CD14-positive monocyte (primary cell): ENCODE data around the gene ALDH5A1. TPM values are rescaled to one million over a fixed set of nuclear protein-coding genes. Genes with fewer than 3 reads are reported as not detected.

Experiments used
- DNase-seq, 3 donors: peaks; one replicate each; pipeline ENCODE4 v3.0.0-alpha.2; 2011 to 2022
- H2AFZ ChIP-seq: 2 replicates; pipeline ENCODE4 v1.6.0; 2012; ENCODE audit warnings: mild to moderate bottlenecking, low read depth, low read length, inconsistent platforms; ENCODE audit not compliant: insufficient read depth, poor library complexity, severe bottlenecking
- H3K27ac ChIP-seq, 2 donors: 1 replicate in 1 of 2; 2 replicates in 1 of 2; pipeline ENCODE4 v1.5.1; 2012 to 2013; ENCODE audit warnings: low read length in 2 of 2, control low read depth in 1 of 2, inconsistent platforms in 1 of 2, low read depth in 1 of 2, mild to moderate bottlenecking in 1 of 2
- H3K27me3 ChIP-seq, 2 donors: one replicate each; pipeline versions ENCODE4 v1.6.0 to v1.6.1; 2011 to 2013; ENCODE audit warnings: low read length in 2 of 2; ENCODE audit not compliant: control insufficient read depth in 2 of 2, insufficient read depth in 2 of 2
- H3K36me3 ChIP-seq, 2 donors: replicated peaks in 1 of 2; 1 replicate in 1 of 2; 2 replicates in 1 of 2; pipeline versions ENCODE4 v1.5.1 to v1.6.1; 2012 to 2013; ENCODE audit warnings: low read length in 2 of 2, control low read depth in 1 of 2, inconsistent platforms in 1 of 2, mild to moderate bottlenecking in 1 of 2; ENCODE audit not compliant: insufficient read depth in 2 of 2, control insufficient read depth in 1 of 2
- H3K4me1 ChIP-seq, 2 donors: 1 replicate in 1 of 2; 2 replicates in 1 of 2; pipeline versions ENCODE4 v1.5.1 to v1.6.1; 2012 to 2013; ENCODE audit warnings: low read length in 2 of 2, control low read depth in 1 of 2, inconsistent platforms in 1 of 2, mild to moderate bottlenecking in 1 of 2, moderate library complexity in 1 of 2; ENCODE audit not compliant: insufficient read depth in 2 of 2, control insufficient read depth in 1 of 2
- H3K4me2 ChIP-seq: replicated peaks from 2 replicates; pipeline ENCODE3; 2012; ENCODE audit warnings: low read length, moderate library complexity, mild to moderate bottlenecking; ENCODE audit not compliant: poor library complexity, severe bottlenecking; ENCODE audit errors: extremely low read depth
- H3K4me3 ChIP-seq, 3 experiments: fragments of 200-600 bp in 1 of 3; sonication (generic) in 1 of 3; replicated peaks in 1 of 3; 1 replicate in 2 of 3; 2 replicates in 1 of 3; pipeline ENCODE4 v1.5.1; 2011 to 2013; ENCODE audit warnings: low read length in 3 of 3, mild to moderate bottlenecking in 3 of 3, control low read depth in 2 of 3, low read depth in 2 of 3, inconsistent platforms in 1 of 3, moderate library complexity in 1 of 3
- H3K79me2 ChIP-seq: 2 replicates; pipeline ENCODE4 v1.6.0; 2012; ENCODE audit warnings: mild to moderate bottlenecking, control low read depth, inconsistent platforms, low read length, moderate library complexity; ENCODE audit not compliant: insufficient read depth
- H3K9ac ChIP-seq: 2 replicates; pipeline ENCODE4 v1.6.0; 2017; ENCODE audit warnings: low read length, mild to moderate bottlenecking; ENCODE audit not compliant: insufficient read depth, poor library complexity, severe bottlenecking
- H3K9me3 ChIP-seq, 2 donors: replicated peaks in 1 of 2; 1 replicate in 1 of 2; 2 replicates in 1 of 2; pipeline versions ENCODE4 v1.5.1 to v1.6.1; 2012 to 2013; ENCODE audit warnings: low read length in 2 of 2, control low read depth in 1 of 2; ENCODE audit not compliant: control insufficient read depth in 1 of 2, insufficient read depth in 1 of 2
- H4K20me1 ChIP-seq: 2 replicates; pipeline ENCODE4 v1.6.0; 2012; ENCODE audit warnings: mild to moderate bottlenecking, low read length, control low read depth, moderate library complexity; ENCODE audit not compliant: insufficient read depth
- H3K27ac Mint-ChIP-seq, 7 donors: one replicate each; pipeline ENCODE4 v1.8.0; 2020; ENCODE audit warnings: mild to moderate bottlenecking in 7 of 7, mixed read lengths in 7 of 7, moderate library complexity in 6 of 7, inconsistent platforms in 2 of 7
- H3K27me3 Mint-ChIP-seq, 3 donors: one replicate each; pipeline ENCODE4 v1.8.0; 2021 to 2022; ENCODE audit warnings: low read depth in 3 of 3, mild to moderate bottlenecking in 3 of 3, mixed read lengths in 3 of 3, moderate library complexity in 3 of 3, inconsistent platforms in 1 of 3
- H3K36me3 Mint-ChIP-seq, 2 donors: one replicate each; pipeline ENCODE4 v1.8.0; 2020; ENCODE audit warnings: mixed read lengths in 2 of 2, inconsistent platforms in 1 of 2, mild to moderate bottlenecking in 1 of 2
- H3K4me1 Mint-ChIP-seq: one replicate; pipeline ENCODE4 v1.8.0; 2020; ENCODE audit warnings: mild to moderate bottlenecking, mixed read lengths
- H3K4me3 Mint-ChIP-seq, 2 donors: one replicate each; pipeline ENCODE4 v1.8.0; 2020; ENCODE audit warnings: mild to moderate bottlenecking in 2 of 2, mixed read lengths in 2 of 2, moderate library complexity in 1 of 2
- H3K9me3 Mint-ChIP-seq, 7 donors: one replicate each; pipeline ENCODE4 v1.8.0; 2020 to 2022; ENCODE audit warnings: mixed read lengths in 7 of 7, mild to moderate bottlenecking in 6 of 7, moderate library complexity in 6 of 7, inconsistent platforms in 2 of 7
- CTCF ChIP-seq: fragments of 200-600 bp; IDR thresholded peaks from one replicate; pipeline ENCODE4 v1.8.0; 2022; ENCODE audit warnings: antibody characterized with exemption, mild to moderate bottlenecking
- WGBS: methylation state at CpG from one replicate; pipeline ENCODE4 v1.1.5; 2013; ENCODE audit warnings: missing lambda C conversion rate; ENCODE audit not compliant: insufficient coverage; 5-methylcytosine and 5-hydroxymethylcytosine counted together
- intact Hi-C, 2 donors: fragments of 100-400 bp; cut with micrococcal nuclease; formaldehyde crosslinking; loops; one replicate each; pipeline versions ENCODE4 v1.15.0 to v1.15.1; 2023
- polyA plus RNA-seq, 3 donors: library from polyadenylated mRNA; depleted of rRNA in 1 of 3; unstranded in 2 of 3; stranded (reverse) in 1 of 3; fragments of 300-500 nt in 2 of 3; fragments of >200 nt in 1 of 3; fragmentation: Illumina TruSeq in 2 of 3; gene quantifications; 1 replicate in 2 of 3; 2 replicates in 1 of 3; pipeline ENCODE4 v1.2.3, GENCODE V29; 2012 to 2021

ALDH5A1 gene
- polyA plus RNA-seq, 3 donors, result 0.04 to 0.33 (median 0.17) TPM

- no peaks in the 10 kb centered on the region for H3K36me3 ChIP-seq
- no peaks in the 10 kb centered on the region for H3K9me3 ChIP-seq
- no peaks in the 10 kb centered on the region for H3K27me3 ChIP-seq
- Mint-ChIP-seq H3K27me3 (peaks cover 0 to 2% (median 1%) of the 10 kb centered on the region in 3 donors), H3K36me3 (no peaks in the 10 kb centered on the region), H3K27ac (no peak overlapping the region), H3K4me1 (no peaks in the 10 kb centered on the region), H3K9me3 (peaks cover 0 to 3% (median 0%) of the 10 kb centered on the region in 7 donors), H3K4me3 (no peak overlapping the region)
- no peaks in the 10 kb centered on the region for H3K4me1 ChIP-seq
- H3K4me2 ChIP-seq, result no peak overlapping the region
- no peaks in the 10 kb centered on the region for H3K79me2 ChIP-seq
- no peak overlapping the region for H3K27ac ChIP-seq
- H2AFZ ChIP-seq, result no peak overlapping the region
- no peak overlapping the region for H3K4me3 ChIP-seq
- DNase-seq, result no peak
- intact Hi-C loops, result no loop called here
- 87% methylated on average over 8 of the region's 10 CpGs for WGBS
- TF ChIP-seq CTCF, result no peak
- H3K9ac ChIP-seq, result no peak overlapping the region
- no peaks in the 10 kb centered on the region for H4K20me1 ChIP-seq
Measured at GRCh38 chr6:24564081-24564480, 69.3 kb downstream of the ALDH5A1 start.

- Histone ChIP-seq H3K4me2 (no peak overlapping the region), H3K4me1 (no peaks in the 10 kb centered on the region), H3K9ac (no peak overlapping the region), H3K9me3 (no peaks in the 10 kb centered on the region), H3K79me2 (no peaks in the 10 kb centered on the region), H2AFZ (no peak overlapping the region), H3K27ac (no peak overlapping the region), H3K36me3 (no peaks in the 10 kb centered on the region), H3K27me3 (no peaks in the 10 kb centered on the region), H4K20me1 (no peaks in the 10 kb centered on the region), H3K4me3 (no peak overlapping the region)
- intact Hi-C loops, result no loop called here
- Mint-ChIP-seq H3K4me1 (no peaks in the 10 kb centered on the region), H3K27me3 (peaks cover 0 to 6% (median 1%) of the 10 kb centered on the region in 3 donors), H3K36me3 (no peaks in the 10 kb centered on the region), H3K27ac (no peak overlapping the region), H3K9me3 (peaks cover 0 to 3% (median 0%) of the 10 kb centered on the region in 7 donors), H3K4me3 (no peak overlapping the region)
- DNase-seq, result no peak
- no peak for TF ChIP-seq CTCF
- WGBS, result 95% methylated on average over 3 of the region's 9 CpGs
Measured at GRCh38 chr6:24565196-24565595, 70.4 kb downstream of the ALDH5A1 start.
